HEK293 (cell line): ENCODE data around the gene APRT.

Experiments used
- ATF2 ChIP-seq: fragments of 450-650 bp; formaldehyde crosslinking; IDR thresholded peaks from 2 replicates; pipeline ENCODE4 v1.5.1; 2016; ENCODE audit warnings: missing biosample characterization, missing genetic modification characterization, low read depth
- BCL6B ChIP-seq: fragments of 450-650 bp; formaldehyde crosslinking; IDR thresholded peaks from 2 replicates; pipeline ENCODE4 v1.5.1; 2017; ENCODE audit warnings: missing biosample characterization, missing genetic modification characterization
- FEZF1 ChIP-seq: fragments of 450-650 bp; formaldehyde crosslinking; IDR thresholded peaks from 2 replicates; pipeline ENCODE4 v1.5.1; 2016; ENCODE audit warnings: missing biosample characterization, missing genetic modification characterization
- HIC1 ChIP-seq: fragments of 450-650 bp; formaldehyde crosslinking; IDR thresholded peaks from 2 replicates; pipeline ENCODE4 v1.5.1; 2016; ENCODE audit warnings: missing biosample characterization, missing genetic modification characterization
- KLF17 ChIP-seq: fragments of 450-650 bp; formaldehyde crosslinking; IDR thresholded peaks from 2 replicates; pipeline ENCODE4 v1.5.1; 2016; ENCODE audit warnings: missing biosample characterization, missing genetic modification characterization
- KLF8 ChIP-seq: fragments of 450-650 bp; formaldehyde crosslinking; IDR thresholded peaks from 2 replicates; pipeline ENCODE4 v1.5.1; 2016; ENCODE audit warnings: missing biosample characterization, missing genetic modification characterization
- SP3 ChIP-seq: fragments of 450-650 bp; formaldehyde crosslinking; IDR thresholded peaks from 2 replicates; pipeline ENCODE4 v1.5.1; 2016; ENCODE audit warnings: missing biosample characterization, missing genetic modification characterization
- ZBTB17 ChIP-seq: fragments of 450-650 bp; formaldehyde crosslinking; IDR thresholded peaks from 2 replicates; pipeline ENCODE4 v1.5.1; 2016; ENCODE audit warnings: missing biosample characterization, missing genetic modification characterization
- ZFHX2 ChIP-seq: fragments of 450-650 bp; formaldehyde crosslinking; conservative IDR thresholded peaks from 2 replicates; pipeline ENCODE4 v1.5.1; 2016; ENCODE audit warnings: missing biosample characterization, missing genetic modification characterization
- ZFP37 ChIP-seq: fragments of 450-650 bp; formaldehyde crosslinking; IDR thresholded peaks from 2 replicates; pipeline ENCODE4 v1.5.1; 2016; ENCODE audit warnings: missing biosample characterization, missing genetic modification characterization
- ZIC2 ChIP-seq: fragments of 450-650 bp; formaldehyde crosslinking; IDR thresholded peaks from 2 replicates; pipeline ENCODE4 v1.5.1; 2016; ENCODE audit warnings: missing biosample characterization, missing genetic modification characterization
- ZNF133 ChIP-seq: fragments of 450-650 bp; formaldehyde crosslinking; IDR thresholded peaks from 2 replicates; pipeline ENCODE4 v1.5.1; 2016; ENCODE audit warnings: missing biosample characterization, missing genetic modification characterization
- ZNF155 ChIP-seq: fragments of 450-650 bp; formaldehyde crosslinking; IDR thresholded peaks from 2 replicates; pipeline ENCODE4 v1.5.1; 2016; ENCODE audit warnings: missing biosample characterization, missing genetic modification characterization
- ZNF202 ChIP-seq: fragments of 450-650 bp; formaldehyde crosslinking; IDR thresholded peaks from 2 replicates; pipeline ENCODE4 v1.5.1; 2016; ENCODE audit warnings: missing biosample characterization, missing genetic modification characterization, borderline replicate concordance
- ZNF354C ChIP-seq: fragments of 450-650 bp; formaldehyde crosslinking; IDR thresholded peaks from 2 replicates; pipeline ENCODE4 v1.5.1; 2016; ENCODE audit warnings: missing biosample characterization, missing genetic modification characterization, low read depth, borderline replicate concordance
- ZNF391 ChIP-seq: fragments of 450-650 bp; formaldehyde crosslinking; IDR thresholded peaks from 2 replicates; pipeline ENCODE4 v1.5.1; 2016; ENCODE audit warnings: low read depth, missing biosample characterization, missing genetic modification characterization, borderline replicate concordance
- ZNF449 ChIP-seq: fragments of 450-650 bp; formaldehyde crosslinking; IDR thresholded peaks from 2 replicates; pipeline ENCODE4 v1.5.1; 2017; ENCODE audit warnings: missing biosample characterization, mild to moderate bottlenecking, missing genetic modification characterization, moderate library complexity
- ZNF518A ChIP-seq: fragments of 450-650 bp; formaldehyde crosslinking; conservative IDR thresholded peaks from 2 replicates; pipeline ENCODE4 v1.5.1; 2016; ENCODE audit warnings: low read depth, missing biosample characterization, missing genetic modification characterization
- ZNF560 ChIP-seq: fragments of 450-650 bp; formaldehyde crosslinking; IDR thresholded peaks from 2 replicates; pipeline ENCODE4 v1.5.1; 2017; ENCODE audit warnings: missing biosample characterization, missing genetic modification characterization, borderline replicate concordance
- ZNF654 ChIP-seq: fragments of 450-650 bp; formaldehyde crosslinking; IDR thresholded peaks from 2 replicates; pipeline ENCODE4 v1.5.1; 2016; ENCODE audit warnings: low read depth, missing biosample characterization, missing genetic modification characterization
- ZNF658 ChIP-seq: fragments of 450-650 bp; formaldehyde crosslinking; IDR thresholded peaks from 2 replicates; pipeline ENCODE4; 2016; ENCODE audit warnings: missing biosample characterization, missing genetic modification characterization
- ZNF664 ChIP-seq: fragments of 450-650 bp; formaldehyde crosslinking; IDR thresholded peaks from 2 replicates; pipeline ENCODE4 v1.5.1; 2016; ENCODE audit warnings: missing biosample characterization, missing genetic modification characterization
- ZNF692 ChIP-seq: fragments of 450-650 bp; formaldehyde crosslinking; IDR thresholded peaks from 2 replicates; pipeline ENCODE4 v1.5.1; 2016; ENCODE audit warnings: missing biosample characterization, missing genetic modification characterization
- ZNF701 ChIP-seq: fragments of 450-650 bp; formaldehyde crosslinking; IDR thresholded peaks from 2 replicates; pipeline ENCODE4 v1.5.1; 2016; ENCODE audit warnings: missing biosample characterization, missing genetic modification characterization
- ZNF707 ChIP-seq: fragments of 450-650 bp; formaldehyde crosslinking; IDR thresholded peaks from 2 replicates; pipeline ENCODE4 v1.5.1; 2016; ENCODE audit warnings: missing biosample characterization, missing genetic modification characterization
- ZNF837 ChIP-seq: fragments of 450-650 bp; formaldehyde crosslinking; IDR thresholded peaks from 2 replicates; pipeline ENCODE4 v1.5.1; 2016; ENCODE audit warnings: missing biosample characterization, missing genetic modification characterization

APRT gene

GRCh38 chr16:88815901-88816589 lies 4.3 kb upstream of the APRT start (continued):
- TF ChIP-seq ZNF692 (no peak), BCL6B (tag by site-specific recombination) (no peak), ZBTB17 (tag by site-specific recombination) (peak; percentile 70), ZNF354C (tag by site-specific recombination) (no peak), KLF17 (tag by site-specific recombination) (no peak), HIC1 (tag by site-specific recombination) (peak; percentile 41; the same call in 1 of the 2 replicates), ZFHX2 (tag by site-specific recombination) (0 out of 2 replicates have a peak, but pooled peaks have one; percentile 34), ZIC2 (tag by site-specific recombination) (no peak), FEZF1 (tag by site-specific recombination) (no peak), ZNF560 (tag by site-specific recombination) (no peak), ZNF391 (tag by site-specific recombination) (no peak), ZNF155 (tag by site-specific recombination) (no peak), ZNF707 (tag by site-specific recombination) (no peak), ZNF664 (tag by site-specific recombination) (no peak), ZNF701 (no peak), ZNF658 (tag by site-specific recombination) (no peak), ZNF837 (tag by site-specific recombination) (no peak), KLF8 (tag by site-specific recombination) (no peak), ZNF133 (tag by site-specific recombination) (no peak), SP3 (tag by site-specific recombination) (no peak), ZNF654 (tag by site-specific recombination) (peak; percentile 56), ZNF518A (no peak), ZNF202 (no peak), ATF2 (no peak), ZNF449 (no peak), ZFP37 (tag by site-specific recombination) (no peak)
